ENCODE results near the gene FREY1.

The FREY1 gene

GRCh38 chr11:45928535-45929215 is 21.6 kb upstream of the FREY1 start:
- H3K27ac ChIP-seq, result no peak overlapping the region
- TF ChIP-seq CTCF (conservative IDR thresholded peaks at IDR 0.05), result no peak

GRCh38 chr11:45927684-45928413 is 20.8 kb upstream of the FREY1 start:
- no peak for TF ChIP-seq CTCF (conservative IDR thresholded peaks at IDR 0.05)
- no peak overlapping the region for H3K27ac ChIP-seq

GRCh38 chr11:45927332-45927683 is 20.2 kb upstream of the FREY1 start:
- no peak overlapping the region for H3K27ac ChIP-seq
- no peak for TF ChIP-seq CTCF (conservative IDR thresholded peaks at IDR 0.05)

GRCh38 chr11:45926536-45927331 is 19.7 kb upstream of the FREY1 start:
- no peak overlapping the region for H3K27ac ChIP-seq
- no peak for TF ChIP-seq CTCF (conservative IDR thresholded peaks at IDR 0.05)

GRCh38 chr11:45926001-45926401 is 18.9 kb upstream of the FREY1 start:
- no peak for TF ChIP-seq CTCF (conservative IDR thresholded peaks at IDR 0.05)
- no peak overlapping the region for H3K27ac ChIP-seq

- no peak overlapping the region for H3K27ac ChIP-seq
- TF ChIP-seq CTCF (conservative IDR thresholded peaks at IDR 0.05), result no peak
Measured at GRCh38 chr11:45925550-45925949, 18.5 kb upstream of the FREY1 start.

GRCh38 chr11:45924927-45925326 is 17.9 kb upstream of the FREY1 start:
- H3K27ac ChIP-seq, result no peak overlapping the region
- no peak for TF ChIP-seq CTCF (conservative IDR thresholded peaks at IDR 0.05)
